Esophagus (tissue), 2 donors: ENCODE results near the gene ANKRD55. TPM values are rescaled to one million over a fixed set of nuclear protein-coding genes. Genes with fewer than 3 reads are reported as not detected.
"Not testable (repeated sequence)": the region's sequence is repeated elsewhere in the genome, so short reads cannot be mapped to it uniquely, and the experiment has no call there.

Experiments
- H3K27ac ChIP-seq, 2 donors: one replicate each; pipeline ENCODE4 v1.5.1; 2013; ENCODE audit warnings: low read depth in 2 of 2, mild to moderate bottlenecking in 2 of 2, inconsistent platforms in 1 of 2, low read length in 1 of 2, moderate library complexity in 1 of 2
- H3K27me3 ChIP-seq, 2 donors: one replicate each; pipeline ENCODE4 v1.6.1; 2013; ENCODE audit warnings: low read length in 2 of 2, control low read depth in 1 of 2, mild to moderate bottlenecking in 1 of 2; ENCODE audit not compliant: insufficient read depth in 2 of 2, control insufficient read depth in 1 of 2
- H3K36me3 ChIP-seq, 2 donors: one replicate each; pipeline ENCODE4 v1.6.1; 2013; ENCODE audit warnings: low read length in 1 of 2; ENCODE audit not compliant: control insufficient read depth in 2 of 2, insufficient read depth in 2 of 2
- H3K4me1 ChIP-seq, 2 donors: one replicate each; pipeline ENCODE4 v1.6.1; 2013; ENCODE audit warnings: low read length in 1 of 2; ENCODE audit not compliant: control insufficient read depth in 2 of 2, insufficient read depth in 2 of 2
- H3K4me3 ChIP-seq, 2 donors: one replicate each; pipeline ENCODE4 v1.5.1; 2013; ENCODE audit warnings: low read length in 2 of 2, mild to moderate bottlenecking in 2 of 2, low read depth in 1 of 2, moderate library complexity in 1 of 2
- H3K9me3 ChIP-seq, 2 donors: one replicate each; pipeline ENCODE4 v1.6.1; 2013; ENCODE audit warnings: mild to moderate bottlenecking in 2 of 2, low read depth in 1 of 2, low read length in 1 of 2, moderate library complexity in 1 of 2; ENCODE audit not compliant: control insufficient read depth in 2 of 2, insufficient read depth in 1 of 2
- WGBS, 2 donors: extraction: QIAGEN DNeasy Blood & Tissue Kit; methylation state at CpG; one replicate each; pipeline ENCODE4 v1.1.7; 2013; 5-methylcytosine and 5-hydroxymethylcytosine counted together
- polyA plus RNA-seq, 2 donors: library from polyadenylated mRNA; stranded (reverse); fragments of 200-250 nt; gene quantifications; one replicate each; pipeline ENCODE4 v1.2.3, GENCODE V29; 2013
- donor health status: healthy with polysubstance abuse.
- donor health status: Bipolar disorder and iron deficiency.

Gene ANKRD55
- polyA plus RNA-seq, 2 donors, result 0.04 to 0.06 TPM

DNA sequence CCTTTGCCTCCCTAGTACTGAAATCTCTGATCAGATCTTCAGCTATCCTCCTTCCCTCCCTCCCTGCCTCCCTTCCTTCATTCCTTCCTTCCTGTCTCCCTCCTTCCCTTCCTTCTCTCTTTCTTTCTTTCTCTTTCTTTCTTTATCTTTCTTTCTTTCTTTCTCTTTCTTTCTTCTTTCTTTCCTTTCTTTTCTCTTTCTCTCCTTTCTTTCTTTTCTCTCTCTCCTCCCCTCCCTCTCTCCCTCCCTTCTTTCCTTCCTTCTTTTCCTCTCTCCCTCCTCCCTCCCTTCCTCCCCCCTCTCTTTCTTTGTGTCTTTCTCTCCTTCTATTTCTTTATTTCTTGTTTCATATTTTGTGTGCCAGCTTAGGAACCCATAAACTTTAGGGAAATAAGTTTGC is 23.9 kb upstream of the ANKRD55 start:
- H3K27me3 ChIP-seq, result no peaks in the 10 kb centered on the region
- H3K36me3 ChIP-seq, result peaks cover 0 to 2% of the 10 kb centered on the region in 2 donors
- H3K9me3 ChIP-seq, result no peaks in the 10 kb centered on the region
- H3K4me1 ChIP-seq, result no peaks in the 10 kb centered on the region
- H3K4me3 ChIP-seq, result no peak overlapping the region
- H3K27ac ChIP-seq, result no peak overlapping the region

DNA sequence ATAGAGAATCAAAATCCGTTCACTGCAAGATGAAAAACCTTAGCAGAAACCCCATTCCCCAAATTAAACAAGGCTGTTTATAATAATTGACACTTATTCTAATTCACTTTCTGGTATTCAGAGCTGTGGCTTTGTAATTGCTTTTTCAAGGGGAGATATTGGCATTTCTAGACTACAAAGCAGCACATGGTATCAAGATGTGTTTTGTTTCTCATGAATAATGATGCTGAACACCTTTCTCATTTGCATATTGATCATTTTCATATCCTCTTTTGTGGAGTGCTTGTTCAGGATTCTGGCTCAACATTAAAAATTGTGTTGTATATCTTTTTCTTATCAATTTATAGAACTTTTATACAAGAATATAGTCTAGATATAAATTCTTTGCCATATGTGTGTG is 22.4 kb upstream of the ANKRD55 start:
- Histone ChIP-seq H3K36me3 (peaks cover 0 to 2% of the 10 kb centered on the region in 2 donors), H3K27me3 (no peaks in the 10 kb centered on the region), H3K4me1 (no peaks in the 10 kb centered on the region), H3K4me3 (no peak overlapping the region), H3K27ac (no peak overlapping the region), H3K9me3 (no peaks in the 10 kb centered on the region)
- WGBS, 2 donors, result 82 to 88% methylated on average over 1 of the region's 1 CpG

DNA sequence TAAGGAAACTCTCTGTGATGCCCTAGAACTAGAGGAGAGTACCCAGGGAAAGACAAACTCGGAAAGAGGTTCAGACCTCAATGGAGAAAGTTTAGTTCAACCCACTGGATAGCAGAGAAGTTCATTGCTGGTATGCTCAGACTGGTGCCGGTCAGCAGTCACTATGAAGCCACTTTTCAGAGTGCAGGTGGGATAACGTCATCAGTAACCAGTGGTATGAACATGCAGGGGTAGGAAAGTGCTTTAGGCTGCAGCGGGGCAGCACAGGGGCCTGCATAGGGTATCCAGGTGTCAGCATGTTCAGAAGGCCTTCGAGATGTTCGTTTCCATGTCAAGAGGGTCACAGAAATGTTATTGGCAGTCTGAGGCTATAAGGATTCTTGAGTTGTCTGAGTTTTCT is 20.8 kb upstream of the ANKRD55 start:
- no peaks in the 10 kb centered on the region for H3K9me3 ChIP-seq
- WGBS, 2 donors, result 91 to 94% methylated on average over 6 of the region's 6 CpGs
- no peak overlapping the region for H3K4me3 ChIP-seq
- H3K36me3 ChIP-seq, result no peaks in the 10 kb centered on the region
- no peaks in the 10 kb centered on the region for H3K27me3 ChIP-seq
- H3K4me1 ChIP-seq, result no peaks in the 10 kb centered on the region
- H3K27ac ChIP-seq, result no peak overlapping the region

DNA sequence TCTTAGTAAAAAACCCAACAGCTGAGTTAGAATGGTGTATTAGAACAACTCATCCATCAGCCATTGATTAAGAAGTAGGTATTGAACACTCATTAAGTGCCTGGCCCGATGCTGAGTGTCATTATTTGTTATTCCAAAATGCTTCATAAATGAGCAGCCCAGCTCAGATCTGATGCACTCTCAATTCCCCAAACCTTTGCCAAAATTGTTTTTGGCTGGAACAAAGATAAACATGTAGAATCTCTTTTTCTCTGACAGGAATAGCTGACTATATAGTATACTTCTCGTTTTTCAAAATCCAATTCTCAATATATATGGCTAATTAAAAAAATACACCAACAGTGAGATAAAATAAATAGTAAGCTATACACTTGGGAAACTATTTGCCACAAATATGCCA is 20.0 kb upstream of the ANKRD55 start:
- Histone ChIP-seq H3K27me3 (no peaks in the 10 kb centered on the region), H3K4me3 (no peak overlapping the region), H3K36me3 (no peaks in the 10 kb centered on the region), H3K27ac (no peak overlapping the region), H3K4me1 (no peaks in the 10 kb centered on the region), H3K9me3 (no peaks in the 10 kb centered on the region)
- 52 to 57% methylated on average over 2 of the region's 2 CpGs for WGBS, 2 donors

DNA sequence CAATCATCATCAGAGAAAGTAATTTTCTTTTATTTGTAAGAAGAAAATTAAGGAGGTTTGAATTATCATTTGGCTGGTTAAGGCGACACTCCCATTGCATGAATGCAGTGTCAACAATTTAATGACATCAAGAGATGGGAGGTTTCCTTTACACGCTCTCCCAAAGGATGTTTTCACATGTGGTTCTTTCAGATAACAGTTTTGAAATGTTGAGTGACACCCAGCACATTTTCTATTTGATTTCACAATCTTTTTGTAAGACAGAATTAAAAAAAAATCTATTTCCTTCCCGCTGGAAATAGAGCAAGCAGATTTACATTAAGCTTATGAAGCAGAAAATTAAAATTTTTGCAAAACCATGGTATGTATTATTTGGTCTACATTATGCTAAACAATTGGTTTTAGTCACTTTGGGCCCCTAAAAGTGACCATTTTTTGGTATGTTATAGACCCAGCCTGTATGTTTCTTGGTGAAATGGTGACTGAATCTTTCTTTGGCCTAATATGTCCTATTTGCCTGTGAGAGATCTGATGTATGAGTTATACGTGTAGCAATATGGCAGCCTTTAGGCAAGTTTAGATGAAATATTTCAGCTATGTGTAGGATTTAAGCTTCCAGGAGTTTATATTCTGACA is 18.9 kb upstream of the ANKRD55 start:
- no peak overlapping the region for H3K4me3 ChIP-seq
- 74 to 78% methylated on average over 4 of the region's 4 CpGs for WGBS, 2 donors
- no peak overlapping the region for H3K27ac ChIP-seq
- H3K4me1 ChIP-seq, result no peaks in the 10 kb centered on the region
- H3K9me3 ChIP-seq, result no peaks in the 10 kb centered on the region
- no peaks in the 10 kb centered on the region for H3K36me3 ChIP-seq
- H3K27me3 ChIP-seq, result no peaks in the 10 kb centered on the region

DNA sequence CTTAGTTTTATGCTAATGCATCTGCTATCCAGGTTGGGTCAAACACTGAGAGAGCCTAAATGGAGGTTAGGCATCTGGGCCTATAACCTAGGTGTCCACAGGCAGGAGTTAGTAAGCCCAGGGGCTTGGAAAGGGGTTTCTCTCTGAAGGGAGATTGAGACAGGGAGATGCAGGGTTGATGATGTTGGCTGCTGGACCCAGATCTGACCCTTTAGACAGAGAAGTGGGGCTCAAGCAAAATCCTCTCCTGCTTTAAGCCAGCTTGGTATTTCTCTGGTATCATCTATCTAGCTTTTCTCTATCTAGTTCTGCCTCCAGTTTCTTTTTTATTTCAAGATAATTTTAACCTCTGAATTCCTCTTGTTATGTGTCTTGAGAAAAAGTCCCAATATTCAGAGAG is 18.3 kb upstream of the ANKRD55 start:
- H3K27ac ChIP-seq, result no peak overlapping the region
- no peak overlapping the region for H3K4me3 ChIP-seq
- no peaks in the 10 kb centered on the region for H3K27me3 ChIP-seq
- no peaks in the 10 kb centered on the region for H3K4me1 ChIP-seq
- H3K9me3 ChIP-seq, result no peaks in the 10 kb centered on the region
- no peaks in the 10 kb centered on the region for H3K36me3 ChIP-seq

DNA sequence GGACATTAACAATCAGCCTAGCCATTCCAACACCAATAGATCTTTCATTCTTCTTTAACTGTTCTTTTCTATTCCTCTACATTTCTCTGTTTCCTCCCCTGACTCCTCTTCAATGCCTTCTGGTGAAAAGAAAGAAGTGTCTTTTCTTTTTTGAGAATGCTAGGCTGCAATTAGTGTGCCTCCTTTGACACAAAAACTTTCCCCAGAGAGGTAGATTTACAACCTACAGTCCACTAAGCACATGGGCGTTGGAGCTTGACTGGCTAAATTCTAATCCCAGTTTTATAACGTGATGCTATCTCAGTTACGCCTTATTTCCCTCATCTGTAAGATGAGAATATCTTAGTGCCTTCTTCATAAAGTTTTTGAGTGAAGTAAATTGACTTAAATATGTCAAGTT is 16.9 kb upstream of the ANKRD55 start:
- Histone ChIP-seq H3K27ac (no peak overlapping the region), H3K27me3 (no peaks in the 10 kb centered on the region), H3K4me1 (no peaks in the 10 kb centered on the region), H3K36me3 (no peaks in the 10 kb centered on the region), H3K4me3 (no peak overlapping the region), H3K9me3 (no peaks in the 10 kb centered on the region)
- WGBS, 2 donors, result 93% methylated on average over 3 of the region's 3 CpGs

DNA sequence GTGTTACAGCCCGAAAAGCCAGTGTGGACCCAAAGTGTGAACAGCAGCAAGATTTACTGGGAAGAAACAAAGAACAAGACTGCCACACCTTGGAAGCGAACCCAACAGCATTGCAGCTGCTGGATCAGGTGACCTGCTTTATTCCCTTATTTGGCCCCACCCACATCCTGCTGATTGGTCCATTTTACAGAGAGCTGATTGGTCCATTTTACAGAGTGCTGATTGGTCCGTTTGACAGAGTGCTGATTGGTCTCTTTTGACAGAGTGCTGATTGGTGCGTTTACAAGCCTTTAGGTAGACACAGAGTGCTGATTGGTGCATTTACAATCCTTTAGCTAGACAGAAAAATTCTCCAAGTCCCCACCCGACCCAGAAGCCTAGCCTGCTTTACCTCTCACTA is 16.0 kb upstream of the ANKRD55 start:
- not testable (repeated sequence) for H3K4me1 ChIP-seq, H3K4me3 ChIP-seq, H3K27ac ChIP-seq, H3K9me3 ChIP-seq, H3K27me3 ChIP-seq, H3K36me3 ChIP-seq
- 91 to 98% methylated on average over 5 of the region's 5 CpGs for WGBS, 2 donors

DNA sequence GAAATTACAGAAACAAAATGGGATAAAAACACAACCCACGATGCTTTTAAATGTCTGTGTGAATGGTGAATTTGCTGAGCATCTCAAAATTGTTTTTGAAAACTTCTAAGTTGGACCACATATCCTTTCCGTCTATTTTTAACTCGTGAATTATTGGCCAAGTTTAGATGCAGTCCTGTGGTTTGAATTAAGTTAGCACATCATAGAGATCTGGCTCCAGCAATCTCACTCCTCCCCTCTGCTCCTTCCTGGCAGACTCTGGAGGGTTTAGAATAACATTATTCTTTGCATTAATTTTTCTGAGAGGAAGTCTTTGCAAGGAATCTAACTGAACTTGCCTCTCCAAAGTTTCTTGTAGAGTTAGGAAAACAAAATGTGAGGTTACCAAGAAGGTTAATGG is 14.5 kb upstream of the ANKRD55 start:
- WGBS, 2 donors, result 56 to 58% methylated on average over 3 of the region's 3 CpGs
- H3K4me3 ChIP-seq, result no peak overlapping the region
- H3K4me1 ChIP-seq, result no peaks in the 10 kb centered on the region
- no peak overlapping the region for H3K27ac ChIP-seq
- peaks cover 0 to 2% of the 10 kb centered on the region in 2 donors for H3K9me3 ChIP-seq
- H3K27me3 ChIP-seq, result no peaks in the 10 kb centered on the region
- no peaks in the 10 kb centered on the region for H3K36me3 ChIP-seq

DNA sequence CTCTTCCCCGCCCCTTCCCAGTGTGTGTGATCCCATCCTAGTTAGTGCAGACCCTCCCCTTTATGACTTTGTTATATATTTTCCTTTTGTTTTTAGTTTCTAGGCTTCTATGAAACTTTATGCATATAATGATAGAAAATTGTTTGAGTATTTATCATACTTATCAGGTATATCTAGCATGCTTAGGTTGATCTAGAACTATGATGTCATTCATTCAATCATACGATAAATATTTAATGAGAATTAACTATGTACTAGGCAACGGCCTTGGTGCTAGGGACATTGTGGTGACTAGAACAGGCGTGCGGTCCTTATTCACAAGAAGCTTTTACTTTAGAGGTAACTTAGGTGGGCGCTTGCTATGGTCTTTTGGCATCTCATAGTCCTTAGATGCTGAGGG is 13.6 kb upstream of the ANKRD55 start:
- WGBS, 2 donors, result 95% methylated on average over 6 of the region's 6 CpGs

More for the DNA sequence above, 13.6 kb upstream of the ANKRD55 start:
- Histone ChIP-seq H3K9me3 (peaks cover 0 to 6% of the 10 kb centered on the region in 2 donors), H3K36me3 (no peaks in the 10 kb centered on the region), H3K27me3 (no peaks in the 10 kb centered on the region), H3K27ac (no peak overlapping the region), H3K4me1 (no peaks in the 10 kb centered on the region), H3K4me3 (no peak overlapping the region)
